BE2C (cell line): Measurements from ENCODE around the gene SARS2.
"Not testable (repeated sequence)": the region's sequence is repeated elsewhere in the genome, so short reads cannot be mapped to it uniquely, and the experiment has no call there.

Experiments used
- DNase-seq: peaks from one replicate; pipeline ENCODE4 v3.0.0-alpha.2; 2020
- H3K27me3 ChIP-seq: fragments of 250-450 bp; sonication (Bioruptor Pico); 2 replicates; pipeline ENCODE4 v1.5.1; 2020; ENCODE audit warnings: mild to moderate bottlenecking
- H3K36me3 ChIP-seq: fragments of 250-450 bp; sonication (Bioruptor Pico); 2 replicates; pipeline ENCODE4 v1.5.1; 2020; ENCODE audit warnings: mild to moderate bottlenecking
- H3K4me1 ChIP-seq: fragments of 250-450 bp; sonication (Bioruptor Pico); 2 replicates; pipeline ENCODE4 v1.5.1; 2020
- H3K4me3 ChIP-seq: 2 replicates; pipeline ENCODE4 v1.5.1; 2011; ENCODE audit warnings: low read depth, low read length
- H3K9me3 ChIP-seq: fragments of 250-450 bp; sonication (Bioruptor Pico); 2 replicates; pipeline ENCODE4 v1.5.1; 2020
- TF ChIP-seq, protein P1 (sequence below): IDR thresholded peaks from 2 replicates; pipeline ENCODE4 v1.5.1; 2012; ENCODE audit warnings: mild to moderate bottlenecking, low read depth, low read length

Gene SARS2

DNA sequence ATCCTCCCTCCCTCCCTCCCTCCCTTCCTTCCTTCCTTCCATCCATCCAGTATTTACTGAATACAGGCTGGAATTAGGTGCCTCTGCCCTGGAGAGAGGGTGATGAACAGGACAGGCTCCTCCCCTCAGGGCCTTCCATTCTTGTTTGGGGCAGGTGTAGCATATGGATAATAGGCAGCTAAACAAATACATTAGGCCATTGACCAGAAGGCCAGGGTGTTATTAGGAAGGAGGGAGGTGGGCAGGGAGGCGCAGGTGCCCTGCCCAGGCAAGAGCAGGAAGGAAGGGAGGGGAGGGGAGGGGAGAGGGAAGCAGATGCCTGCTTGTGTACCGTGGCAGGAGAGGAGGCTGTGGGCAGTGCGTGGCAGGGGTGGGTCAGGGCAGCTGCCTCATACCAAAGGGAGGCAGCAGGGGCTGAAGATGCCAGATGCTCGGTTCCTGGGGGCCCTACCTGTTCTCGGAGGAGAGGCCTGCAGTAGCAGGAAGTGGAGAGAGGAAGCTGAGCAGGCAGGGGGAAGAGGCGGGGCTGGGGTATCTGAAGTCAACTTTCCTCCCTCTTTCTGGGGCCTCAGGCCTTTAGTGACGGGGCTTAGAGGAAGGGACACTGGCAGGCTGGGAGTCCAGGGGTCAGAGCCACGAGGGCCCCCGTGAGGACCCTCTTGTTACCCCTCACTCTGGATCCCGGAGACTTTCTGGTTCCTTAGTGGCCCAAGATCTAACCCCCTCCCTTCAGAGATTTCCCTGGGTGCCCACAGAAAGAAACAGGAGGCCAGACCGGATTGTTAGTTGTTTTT is 52.6 kb downstream of the SARS2 start, which contains the start of gene RINL:
Gene RINL, minus strand, starts transcription at position 495 of the 794 bp plus-strand sequence. CDS start 1,533 bp downstream, outside the sequence.
- TF ChIP-seq, protein P1, sequence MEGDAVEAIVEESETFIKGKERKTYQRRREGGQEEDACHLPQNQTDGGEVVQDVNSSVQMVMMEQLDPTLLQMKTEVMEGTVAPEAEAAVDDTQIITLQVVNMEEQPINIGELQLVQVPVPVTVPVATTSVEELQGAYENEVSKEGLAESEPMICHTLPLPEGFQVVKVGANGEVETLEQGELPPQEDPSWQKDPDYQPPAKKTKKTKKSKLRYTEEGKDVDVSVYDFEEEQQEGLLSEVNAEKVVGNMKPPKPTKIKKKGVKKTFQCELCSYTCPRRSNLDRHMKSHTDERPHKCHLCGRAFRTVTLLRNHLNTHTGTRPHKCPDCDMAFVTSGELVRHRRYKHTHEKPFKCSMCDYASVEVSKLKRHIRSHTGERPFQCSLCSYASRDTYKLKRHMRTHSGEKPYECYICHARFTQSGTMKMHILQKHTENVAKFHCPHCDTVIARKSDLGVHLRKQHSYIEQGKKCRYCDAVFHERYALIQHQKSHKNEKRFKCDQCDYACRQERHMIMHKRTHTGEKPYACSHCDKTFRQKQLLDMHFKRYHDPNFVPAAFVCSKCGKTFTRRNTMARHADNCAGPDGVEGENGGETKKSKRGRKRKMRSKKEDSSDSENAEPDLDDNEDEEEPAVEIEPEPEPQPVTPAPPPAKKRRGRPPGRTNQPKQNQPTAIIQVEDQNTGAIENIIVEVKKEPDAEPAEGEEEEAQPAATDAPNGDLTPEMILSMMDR, result no peak

DNA sequence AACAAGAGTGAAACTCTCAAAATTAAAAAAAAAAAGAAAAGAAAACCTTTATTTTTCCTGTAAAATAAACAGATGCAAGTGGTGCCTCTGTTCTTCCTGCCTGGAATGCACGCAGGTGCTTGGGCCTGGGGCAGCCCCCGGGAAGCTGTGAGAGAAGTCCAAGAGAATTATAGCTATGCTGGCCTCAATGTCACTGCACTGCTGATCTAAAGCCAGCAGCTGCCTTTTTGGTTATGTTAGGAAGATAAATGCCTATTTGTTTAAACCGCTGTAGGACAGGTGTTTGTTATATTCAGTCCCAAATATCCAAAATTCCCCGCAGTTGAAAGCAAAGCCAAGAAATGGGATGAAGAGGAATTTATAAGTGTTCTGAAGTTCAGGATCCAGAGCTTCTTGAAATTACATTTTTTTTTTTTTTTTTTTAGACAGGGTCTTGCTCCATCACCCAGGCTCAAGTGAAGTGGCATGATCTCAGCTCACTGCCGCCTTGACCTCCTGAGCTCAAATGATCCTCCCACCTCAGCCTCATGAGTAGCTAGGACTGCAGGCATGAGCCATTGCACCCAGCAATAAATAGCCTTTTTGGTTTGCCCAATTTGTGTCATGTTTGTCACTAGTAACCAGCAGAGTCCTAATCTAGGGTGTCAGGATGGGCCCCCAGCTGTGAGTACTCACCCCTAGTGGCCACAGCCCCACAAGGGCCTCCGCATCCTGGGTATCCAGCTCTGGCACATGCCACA is 54.7 kb downstream of the SARS2 start:
- H3K4me1 ChIP-seq, result no peaks in the 10 kb centered on the region
- no peaks in the 10 kb centered on the region for H3K36me3 ChIP-seq
- no peak for DNase-seq
- no peaks in the 10 kb centered on the region for H3K27me3 ChIP-seq
- H3K4me3 ChIP-seq, result no peak overlapping the region
- H3K9me3 ChIP-seq, result no peaks in the 10 kb centered on the region
- TF ChIP-seq, protein P1, result no peak

More for the DNA sequence above, 52.6 kb downstream of the SARS2 start, which contains the start of gene RINL:
- H3K9me3 ChIP-seq, result no peaks in the 10 kb centered on the region
- H3K4me1 ChIP-seq, result no peaks in the 10 kb centered on the region
- H3K36me3 ChIP-seq, result no peaks in the 10 kb centered on the region
- no peaks in the 10 kb centered on the region for H3K27me3 ChIP-seq
- H3K4me3 ChIP-seq, result no peak within 1 kb of the TSS
- no peak for DNase-seq

DNA sequence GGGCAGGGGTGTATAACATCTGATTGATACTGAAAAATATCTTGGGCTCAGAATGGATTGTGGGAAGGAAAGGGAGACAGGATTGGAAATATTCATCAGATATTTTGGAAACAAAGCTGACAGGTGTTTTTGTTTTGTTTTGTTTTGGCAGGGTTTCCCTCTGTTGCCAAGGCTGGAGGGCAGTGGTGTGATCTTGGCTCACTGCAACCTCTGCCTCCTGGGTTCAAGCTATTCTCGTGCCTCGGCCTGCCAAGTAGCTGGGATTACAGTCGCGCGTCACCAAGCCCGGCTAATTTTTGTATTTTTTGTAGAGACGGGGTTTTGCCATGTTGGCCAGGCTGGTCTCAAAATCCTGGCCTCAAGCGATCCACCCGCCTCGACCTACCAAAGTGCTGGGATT is 57.2 kb downstream of the SARS2 start:
- H3K4me1 ChIP-seq, DNase-seq, H3K9me3 ChIP-seq, H3K36me3 ChIP-seq, H3K27me3 ChIP-seq, H3K4me3 ChIP-seq: not testable (repeated sequence)

DNA sequence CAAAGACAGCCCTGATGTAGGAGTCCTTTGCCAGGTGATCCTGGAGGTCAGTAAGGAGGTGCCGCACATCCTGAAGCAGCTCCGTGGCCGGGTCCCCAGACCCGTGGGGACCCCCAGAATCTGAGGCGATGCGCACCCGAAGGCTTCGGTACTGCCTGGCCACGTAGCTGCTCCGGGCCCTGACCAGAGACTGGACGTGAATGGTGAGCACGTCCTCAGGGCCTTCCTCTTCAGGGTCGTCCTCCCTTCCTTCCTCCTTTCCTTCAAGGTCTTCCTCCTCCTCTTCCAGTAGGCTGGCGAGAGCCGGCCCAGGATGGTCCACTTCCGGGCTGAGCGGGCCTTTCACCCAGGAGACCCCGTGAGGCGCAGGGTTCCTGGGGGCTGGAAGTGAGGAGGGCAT is 60.0 kb downstream of the SARS2 start:
- Histone ChIP-seq H3K4me1 (no peaks in the 10 kb centered on the region), H3K9me3 (no peaks in the 10 kb centered on the region), H3K27me3 (no peaks in the 10 kb centered on the region), H3K4me3 (no peak overlapping the region), H3K36me3 (no peaks in the 10 kb centered on the region)
- TF ChIP-seq, protein P1, result no peak
- no peak for DNase-seq

DNA sequence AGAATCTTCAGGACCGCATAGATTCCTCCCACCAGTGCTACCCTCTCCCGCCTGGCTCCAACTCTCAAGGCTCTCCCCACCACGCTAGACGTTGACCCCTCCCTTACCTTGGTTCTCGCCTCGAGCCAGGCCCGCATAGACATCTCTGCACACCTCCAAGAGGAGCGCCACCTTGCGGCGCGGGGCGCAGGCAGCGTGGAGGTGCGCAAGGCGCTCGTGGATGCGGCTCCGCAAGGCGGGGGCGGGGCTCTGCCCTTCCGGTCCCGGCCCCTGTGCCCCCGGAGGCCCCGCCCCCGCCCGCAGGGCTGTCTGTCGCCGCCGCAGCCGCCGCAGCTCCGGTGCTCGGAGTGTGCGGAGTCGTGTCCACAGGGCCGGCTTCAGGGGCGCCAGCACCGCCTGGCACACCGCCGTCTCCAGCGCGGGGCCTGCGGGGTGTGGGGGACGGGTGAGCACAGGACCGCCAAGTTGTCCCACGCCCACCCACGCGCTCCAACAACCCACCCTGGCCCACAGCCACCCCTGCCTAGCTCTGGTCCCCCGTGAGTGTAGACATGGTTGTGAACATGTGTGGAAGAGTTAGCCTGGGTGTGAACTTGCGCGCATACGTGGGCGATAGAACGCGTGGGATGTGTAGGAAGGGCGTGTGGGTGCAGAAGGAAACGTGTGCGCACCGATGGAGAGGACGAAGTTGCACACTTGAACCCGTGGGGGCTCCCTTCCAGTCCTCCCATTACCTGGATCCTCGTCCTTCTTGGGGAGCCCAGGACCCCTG is 60.5 kb downstream of the SARS2 start:
- peak; percentile 94 for DNase-seq

More for the DNA sequence above, 60.5 kb downstream of the SARS2 start:
- no peaks in the 10 kb centered on the region for H3K27me3 ChIP-seq
- TF ChIP-seq, protein P1, result peak; percentile 79
- no peaks in the 10 kb centered on the region for H3K36me3 ChIP-seq
- no peaks in the 10 kb centered on the region for H3K4me1 ChIP-seq
- peak overlapping the region; percentile 67 for H3K4me3 ChIP-seq
- H3K9me3 ChIP-seq, result no peaks in the 10 kb centered on the region
